BJ (cell line): ENCODE results near the gene UMPS. TPM values are rescaled to one million over a fixed set of nuclear protein-coding genes. Genes with fewer than 3 reads are reported as not detected.
"Not testable (repeated sequence)": the region's sequence is repeated elsewhere in the genome, so short reads cannot be mapped to it uniquely, and the experiment has no call there.

ENCODE experiments used
- CTCF ChIA-PET: fragments of 350-600 bp; formaldehyde crosslinking; extraction: SDS; loops from one replicate; lab custom pipeline; 2021; ENCODE audit warnings: antibody characterized with exemption, inconsistent platforms; lab: Yijun Ruan, JAX
- POLR2A ChIA-PET: fragments of 300-600 bp; sonication (Branson Sonifier 250); formaldehyde crosslinking; extraction: SDS; loops from one replicate; lab custom pipeline; 2021; ENCODE audit warnings: antibody characterized with exemption; lab: Charles Lee
- DNase-seq: peaks from one replicate; pipeline ENCODE4 v3.0.0-alpha.2; 2011; ENCODE audit warnings: low read depth
- H3K27me3 ChIP-seq: 2 replicates; pipeline ENCODE4 v1.6.0; 2011; ENCODE audit warnings: low read length; ENCODE audit not compliant: control insufficient read depth, insufficient read depth
- H3K36me3 ChIP-seq: 2 replicates; pipeline ENCODE4 v1.5.1; 2011; ENCODE audit warnings: low read length; ENCODE audit not compliant: control insufficient read depth, insufficient read depth
- H3K4me3 ChIP-seq: 2 replicates; pipeline ENCODE4 v1.5.1; 2011; ENCODE audit warnings: low read depth, mild to moderate bottlenecking, control low read depth, low read length
- CTCF ChIP-seq: IDR thresholded peaks from 2 replicates; pipeline ENCODE4 v1.5.1; 2011; ENCODE audit warnings: low read depth, mild to moderate bottlenecking, control low read depth, inconsistent platforms, low read length, moderate library complexity; ENCODE audit not compliant: insufficient read depth
- polyA plus RNA-seq: library from polyadenylated mRNA; depleted of rRNA; stranded (reverse); fragments of >200 nt; gene quantifications from 2 replicates; pipeline ENCODE4 v1.2.3, GENCODE V29; 2011

UMPS gene
- polyA plus RNA-seq, 1 experiment: 23.4 TPM

DNA sequence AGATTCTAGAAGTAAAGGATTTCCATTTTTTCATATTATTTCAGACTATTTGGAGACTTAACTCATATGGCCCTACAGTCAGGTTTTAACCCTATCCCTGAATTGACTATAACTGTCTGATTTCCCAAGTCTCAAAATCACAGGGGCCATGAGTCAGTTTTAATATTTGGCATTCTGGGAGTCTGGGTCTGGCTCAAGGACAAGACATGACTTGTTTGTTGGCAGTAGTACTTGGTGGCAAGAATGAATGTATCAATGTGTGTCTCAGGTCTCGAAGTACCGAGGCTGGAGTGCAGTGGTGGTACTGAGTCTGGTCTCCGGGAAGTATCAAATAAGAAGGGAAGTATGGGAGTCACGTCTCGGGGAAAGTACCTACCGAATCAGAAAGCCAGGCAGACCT, 10.8 kb downstream of the UMPS start:
- DNase-seq: no peak
- CTCF ChIA-PET: no interaction called here
- Histone ChIP-seq H3K27me3 (no peaks in the 10 kb centered on the region), H3K4me3 (no peak overlapping the region), H3K36me3 (peaks cover 9% of the 10 kb centered on the region)
- no peak for TF ChIP-seq CTCF
- POLR2A ChIA-PET: no interaction called here

DNA sequence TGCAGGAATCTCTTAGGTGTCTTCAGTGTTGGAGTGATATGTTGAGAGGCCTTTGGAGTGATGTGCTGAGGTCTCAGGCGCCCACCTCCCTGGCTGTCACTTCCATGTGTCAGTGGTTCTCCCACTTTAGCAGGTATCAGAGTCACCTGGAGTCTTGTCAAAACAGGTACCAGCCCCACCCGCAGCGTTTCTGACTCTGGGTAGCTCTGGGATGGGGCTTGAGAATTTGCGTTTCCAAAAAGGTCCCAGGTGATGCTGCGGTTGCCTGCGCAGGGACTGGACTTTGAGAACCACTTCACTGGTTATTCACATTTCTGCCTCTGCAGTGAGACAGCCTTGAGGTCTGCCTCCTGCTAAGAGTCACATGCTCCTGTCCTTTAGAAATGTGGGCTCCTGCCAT, 15.5 kb downstream of the UMPS start:
- POLR2A ChIA-PET: no interaction called here
- no peak for TF ChIP-seq CTCF
- Histone ChIP-seq H3K36me3 (peaks cover 2% of the 10 kb centered on the region; the same call in 1 of the 2 replicates), H3K4me3 (no peak overlapping the region), H3K27me3 (no peaks in the 10 kb centered on the region)
- no peak for DNase-seq
- CTCF ChIA-PET: interaction anchor here (0.7 kb wide), 1 partner anchor 38 kb away, joined by 3 read pairs; no protein-coding TSS in a partner anchor

- ChIA-PET POLR2A (no interaction called here), CTCF (interaction anchor here (1.0 to 1.6 kb wide), 4 partner anchors 9 to 174 kb away, joined by 3 to 5 read pairs (median 4); no protein-coding TSS in a partner anchor)
- no peak for DNase-seq
- H3K27me3 ChIP-seq: no peaks in the 10 kb centered on the region
- H3K36me3 ChIP-seq: peaks cover 2% of the 10 kb centered on the region; the same call in 1 of the 2 replicates
- H3K4me3 ChIP-seq: no peak overlapping the region
- TF ChIP-seq CTCF: no peak
Measured at GRCh38 chr3:124747111-124747981, 17.1 kb downstream of the UMPS start.

DNA sequence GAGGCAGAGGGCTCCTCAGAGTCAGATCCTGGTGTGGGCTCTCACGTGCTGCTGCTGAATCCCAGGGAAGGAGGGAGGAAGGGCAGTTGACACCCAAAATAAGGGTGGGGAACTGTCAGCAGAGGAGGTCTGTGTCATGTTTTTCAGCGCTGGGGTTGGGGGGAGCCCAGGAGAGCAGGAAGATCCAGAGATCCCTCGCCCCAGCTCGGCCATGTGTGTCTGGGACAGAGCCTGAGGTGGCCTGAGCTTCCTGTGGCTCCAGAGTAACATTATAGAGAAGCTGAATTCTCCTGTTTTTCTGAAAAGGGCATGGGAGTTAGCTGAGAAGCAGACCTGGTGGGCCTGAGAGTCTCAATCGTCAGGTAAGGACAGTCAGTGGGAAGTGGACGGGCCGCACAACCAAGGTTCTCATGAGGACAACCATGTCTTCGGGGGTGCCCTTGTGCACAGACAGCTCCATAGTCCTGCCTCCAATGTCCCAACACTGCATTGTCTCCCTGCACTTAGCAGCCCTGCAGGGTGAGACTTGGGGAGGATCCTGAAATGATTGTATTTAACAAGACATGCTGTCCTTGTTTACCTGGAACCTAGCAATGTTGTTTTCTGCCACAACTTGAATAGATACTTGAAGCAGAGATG, 18.4 kb downstream of the UMPS start:
- DNase-seq: no peak
- POLR2A ChIA-PET: no interaction called here
- no peak for TF ChIP-seq CTCF
- H3K4me3 ChIP-seq: no peak overlapping the region
- peaks cover 2% of the 10 kb centered on the region; the same call in 1 of the 2 replicates for H3K36me3 ChIP-seq
- no peaks in the 10 kb centered on the region for H3K27me3 ChIP-seq
- CTCF ChIA-PET: interaction anchor here (0.6 kb wide), 1 partner anchor 9 kb away, joined by 3 read pairs; no protein-coding TSS in a partner anchor

- CTCF ChIA-PET, POLR2A ChIA-PET, H3K27me3 ChIP-seq, H3K36me3 ChIP-seq, DNase-seq, H3K4me3 ChIP-seq: not testable (repeated sequence)
Measured at GRCh38 chr3:124749877-124750276, 19.6 kb downstream of the UMPS start.
